ENCODE data around the gene WDR45.

WDR45 gene

GRCh38 chrX:49106296-49106695 lies 26.6 kb upstream of the WDR45 start:
- H3K4me2 ChIP-seq (ENCODE audit: low read length): no peak overlapping the region
- peaks cover 5% of the 10 kb centered on the region for H3K36me3 ChIP-seq (ENCODE audit: insufficient read depth, low read length)
- H3K4me3 ChIP-seq (ENCODE audit: low read length): no peak overlapping the region
- no peak overlapping the region for H3K9ac ChIP-seq (ENCODE audit: low read depth, low read length)
- peaks cover 3% of the 10 kb centered on the region for H3K4me1 ChIP-seq (ENCODE audit: control insufficient read depth, insufficient read depth, low read length)
- no peaks in the 10 kb centered on the region for H3K9me3 ChIP-seq (replicated peaks; ENCODE audit: low read length)
- H3K27me3 ChIP-seq (ENCODE audit: control insufficient read depth, insufficient read depth, low read length): no peaks in the 10 kb centered on the region

- no peaks in the 10 kb centered on the region for H3K9me3 ChIP-seq (replicated peaks; ENCODE audit: low read length)
- no peak overlapping the region for H3K4me2 ChIP-seq (ENCODE audit: low read length)
- H3K36me3 ChIP-seq (ENCODE audit: insufficient read depth, low read length): no peaks in the 10 kb centered on the region
- H3K4me1 ChIP-seq (ENCODE audit: control insufficient read depth, insufficient read depth, low read length): peaks cover 3% of the 10 kb centered on the region
- no peaks in the 10 kb centered on the region for H3K27me3 ChIP-seq (ENCODE audit: control insufficient read depth, insufficient read depth, low read length)
- no peak overlapping the region for H3K9ac ChIP-seq (ENCODE audit: low read depth, low read length)
- H3K4me3 ChIP-seq (ENCODE audit: low read length): no peak overlapping the region
Observed at GRCh38 chrX:49103637-49104036, 23.9 kb upstream of the WDR45 start.

GRCh38 chrX:49102190-49102589 lies 22.5 kb upstream of the WDR45 start:
- Histone ChIP-seq H3K4me1 (ENCODE audit: control insufficient read depth, insufficient read depth, low read length) (peaks cover 3% of the 10 kb centered on the region), H3K4me3 (ENCODE audit: low read length) (no peak overlapping the region), H3K9ac (ENCODE audit: low read depth, low read length) (no peak overlapping the region), H3K4me2 (ENCODE audit: low read length) (no peak overlapping the region), H3K27me3 (ENCODE audit: control insufficient read depth, insufficient read depth, low read length) (no peaks in the 10 kb centered on the region), H3K36me3 (ENCODE audit: insufficient read depth, low read length) (no peaks in the 10 kb centered on the region), H3K9me3 (replicated peaks; ENCODE audit: low read length) (no peaks in the 10 kb centered on the region)

- Histone ChIP-seq H3K9me3 (replicated peaks; ENCODE audit: low read length) (no peaks in the 10 kb centered on the region), H3K9ac (ENCODE audit: low read depth, low read length) (peak overlapping the region; percentile 65)
Observed at GRCh38 chrX:49101629-49101984, 21.9 kb upstream of the WDR45 start.

GRCh38 chrX:49100704-49101628 lies 21.3 kb upstream of the WDR45 start:
- no peaks in the 10 kb centered on the region for H3K9me3 ChIP-seq (replicated peaks; ENCODE audit: low read length)
- peak overlapping the region; percentile 81 for H3K4me3 ChIP-seq (ENCODE audit: low read length)
- peak overlapping the region; percentile 98 for H3K4me2 ChIP-seq (ENCODE audit: low read length)
- H3K27me3 ChIP-seq (ENCODE audit: control insufficient read depth, insufficient read depth, low read length): no peaks in the 10 kb centered on the region
- H3K9ac ChIP-seq (ENCODE audit: low read depth, low read length): peak overlapping the region; percentile 70
- peaks cover 3% of the 10 kb centered on the region for H3K4me1 ChIP-seq (ENCODE audit: control insufficient read depth, insufficient read depth, low read length)
- no peaks in the 10 kb centered on the region for H3K36me3 ChIP-seq (ENCODE audit: insufficient read depth, low read length)

More at GRCh38 chrX:49101629-49101984, 21.9 kb upstream of the WDR45 start:
- no peaks in the 10 kb centered on the region for H3K27me3 ChIP-seq (ENCODE audit: control insufficient read depth, insufficient read depth, low read length)
- peak overlapping the region; percentile 73 for H3K4me3 ChIP-seq (ENCODE audit: low read length)
- peaks cover 3% of the 10 kb centered on the region for H3K4me1 ChIP-seq (ENCODE audit: control insufficient read depth, insufficient read depth, low read length)
- peak overlapping the region; percentile 83 for H3K4me2 ChIP-seq (ENCODE audit: low read length)
- no peaks in the 10 kb centered on the region for H3K36me3 ChIP-seq (ENCODE audit: insufficient read depth, low read length)

GRCh38 chrX:49096419-49096818 lies 16.7 kb upstream of the WDR45 start:
- Histone ChIP-seq H3K27me3 (ENCODE audit: control insufficient read depth, insufficient read depth, low read length) (no peaks in the 10 kb centered on the region), H3K4me3 (ENCODE audit: low read length) (no peak overlapping the region), H3K4me2 (ENCODE audit: low read length) (no peak overlapping the region), H3K9ac (ENCODE audit: low read depth, low read length) (no peak overlapping the region), H3K4me1 (ENCODE audit: control insufficient read depth, insufficient read depth, low read length) (peaks cover under 1% of the 10 kb centered on the region), H3K9me3 (replicated peaks; ENCODE audit: low read length) (no peaks in the 10 kb centered on the region), H3K36me3 (ENCODE audit: insufficient read depth, low read length) (no peaks in the 10 kb centered on the region)

GRCh38 chrX:49089553-49089952 lies 9.9 kb upstream of the WDR45 start:
- no peaks in the 10 kb centered on the region for H3K4me1 ChIP-seq (ENCODE audit: control insufficient read depth, insufficient read depth, low read length)
- H3K4me2 ChIP-seq (ENCODE audit: low read length): no peak overlapping the region
- no peak overlapping the region for H3K9ac ChIP-seq (ENCODE audit: low read depth, low read length)
- H3K27me3 ChIP-seq (ENCODE audit: control insufficient read depth, insufficient read depth, low read length): no peaks in the 10 kb centered on the region
- no peaks in the 10 kb centered on the region for H3K36me3 ChIP-seq (ENCODE audit: insufficient read depth, low read length)
- H3K9me3 ChIP-seq (replicated peaks; ENCODE audit: low read length): no peaks in the 10 kb centered on the region
- H3K4me3 ChIP-seq (ENCODE audit: low read length): no peak overlapping the region

- Histone ChIP-seq H3K4me1 (ENCODE audit: control insufficient read depth, insufficient read depth, low read length) (peaks cover 7% of the 10 kb centered on the region), H3K9ac (ENCODE audit: low read depth, low read length) (no peak overlapping the region), H3K4me2 (ENCODE audit: low read length) (no peak overlapping the region), H3K4me3 (ENCODE audit: low read length) (no peak overlapping the region), H3K36me3 (ENCODE audit: insufficient read depth, low read length) (no peaks in the 10 kb centered on the region), H3K9me3 (replicated peaks; ENCODE audit: low read length) (no peaks in the 10 kb centered on the region), H3K27me3 (ENCODE audit: control insufficient read depth, insufficient read depth, low read length) (no peaks in the 10 kb centered on the region)
Observed at GRCh38 chrX:49082271-49082871, 2.7 kb upstream of the WDR45 start.

- H3K36me3 ChIP-seq (ENCODE audit: insufficient read depth, low read length): peaks cover 7% of the 10 kb centered on the region
Observed at GRCh38 chrX:49077941-49078340, 1.7 kb downstream of the WDR45 start.

GRCh38 chrX:49075347-49075746 lies 4.3 kb downstream of the WDR45 start:
- Histone ChIP-seq H3K4me1 (ENCODE audit: control insufficient read depth, insufficient read depth, low read length) (peaks cover 12% of the 10 kb centered on the region), H3K9me3 (replicated peaks; ENCODE audit: low read length) (no peaks in the 10 kb centered on the region), H3K9ac (ENCODE audit: low read depth, low read length) (no peak overlapping the region), H3K4me3 (ENCODE audit: low read length) (no peak overlapping the region), H3K4me2 (ENCODE audit: low read length) (no peak overlapping the region), H3K27me3 (ENCODE audit: control insufficient read depth, insufficient read depth, low read length) (no peaks in the 10 kb centered on the region), H3K36me3 (ENCODE audit: insufficient read depth, low read length) (peaks cover 16% of the 10 kb centered on the region)

More at GRCh38 chrX:49077941-49078340, 1.7 kb downstream of the WDR45 start:
- Histone ChIP-seq H3K27me3 (ENCODE audit: control insufficient read depth, insufficient read depth, low read length) (no peaks in the 10 kb centered on the region), H3K9ac (ENCODE audit: low read depth, low read length) (no peak overlapping the region), H3K4me1 (ENCODE audit: control insufficient read depth, insufficient read depth, low read length) (peaks cover 7% of the 10 kb centered on the region), H3K4me2 (ENCODE audit: low read length) (no peak overlapping the region), H3K9me3 (replicated peaks; ENCODE audit: low read length) (no peaks in the 10 kb centered on the region), H3K4me3 (ENCODE audit: low read length) (no peak overlapping the region)

- Histone ChIP-seq H3K9me3 (replicated peaks; ENCODE audit: low read length) (no peaks in the 10 kb centered on the region), H3K9ac (ENCODE audit: low read depth, low read length) (peak within 1 kb of the TSS; percentile 74), H3K36me3 (ENCODE audit: insufficient read depth, low read length) (peaks cover 16% of the 10 kb centered on the region), H3K4me1 (ENCODE audit: control insufficient read depth, insufficient read depth, low read length) (peaks cover 12% of the 10 kb centered on the region), H3K4me3 (ENCODE audit: low read length) (peak within 1 kb of the TSS; percentile 80), H3K4me2 (ENCODE audit: low read length) (peak within 1 kb of the TSS; percentile 91), H3K27me3 (ENCODE audit: control insufficient read depth, insufficient read depth, low read length) (no peaks in the 10 kb centered on the region)
Observed at GRCh38 chrX:49073601-49074575, 5.8 kb downstream of the WDR45 start, which contains the start of gene PRAF2. TSS of gene PRAF2 (minus strand) at chrX:49074002. CDS start at chrX:49073987, 15 bp downstream.

Data from skeletal muscle satellite cell (primary cell).